Smooth muscle cell (in vitro differentiated cells): ENCODE data around the gene MAP1LC3B. TPM values are rescaled to one million over a fixed set of nuclear protein-coding genes. Genes with fewer than 3 reads are reported as not detected.

Source experiments
- DNase-seq: peaks from one replicate; lab custom pipeline; 2025; ENCODE audit not compliant: unreplicated experiment; lab: John Stamatoyannopoulos, UW
- H2AFZ ChIP-seq: fragments of 200-600 bp; sonication (generic); 2 replicates; pipeline ENCODE4 v1.6.0; 2016; ENCODE audit warnings: antibody characterized with exemption, low read depth, mild to moderate bottlenecking
- H3F3A ChIP-seq: fragments of 200-600 bp; sonication (generic); 2 replicates; pipeline ENCODE4 v1.6.0; 2017; ENCODE audit warnings: antibody characterized with exemption, low read depth
- H3K27ac ChIP-seq: fragments of 200-600 bp; sonication (generic); 2 replicates; pipeline ENCODE4 v1.5.1; 2016; ENCODE audit warnings: low read depth, mild to moderate bottlenecking
- H3K27me3 ChIP-seq: fragments of 200-600 bp; sonication (generic); 2 replicates; pipeline ENCODE4 v1.6.1; 2016; ENCODE audit warnings: low read depth, mild to moderate bottlenecking
- H3K36me3 ChIP-seq: fragments of 200-600 bp; sonication (generic); 2 replicates; pipeline ENCODE4 v1.5.1; 2016; ENCODE audit warnings: low read depth
- H3K4me1 ChIP-seq: fragments of 200-600 bp; sonication (generic); 2 replicates; pipeline ENCODE4 v1.5.1; 2016; ENCODE audit warnings: low read depth
- H3K4me2 ChIP-seq: fragments of 200-600 bp; sonication (generic); 2 replicates; pipeline ENCODE4 v1.6.0; 2016; ENCODE audit warnings: mild to moderate bottlenecking
- H3K4me3 ChIP-seq: fragments of 200-600 bp; sonication (generic); 2 replicates; pipeline ENCODE4 v1.5.1; 2016; ENCODE audit warnings: mild to moderate bottlenecking
- H3K79me2 ChIP-seq: fragments of 200-600 bp; sonication (generic); 2 replicates; pipeline ENCODE4 v1.6.0; 2016; ENCODE audit warnings: low read depth, mild to moderate bottlenecking
- H3K9ac ChIP-seq: fragments of 200-600 bp; sonication (generic); 2 replicates; pipeline ENCODE4 v1.6.0; 2016; ENCODE audit warnings: low read depth
- H3K9me3 ChIP-seq: fragments of 200-600 bp; sonication (generic); replicated peaks from 2 replicates; pipeline ENCODE4 v1.5.1; 2016; ENCODE audit warnings: low read depth
- H4K20me1 ChIP-seq: fragments of 200-600 bp; sonication (generic); 2 replicates; pipeline ENCODE4 v1.6.0; 2016; ENCODE audit warnings: low read depth
- CTCF ChIP-seq: fragments of 200-600 bp; sonication (generic); IDR thresholded peaks from 2 replicates; pipeline ENCODE4 v1.5.1; 2017; ENCODE audit warnings: borderline replicate concordance, mild to moderate bottlenecking, antibody characterized with exemption; ENCODE audit not compliant: insufficient read depth, poor library complexity, severe bottlenecking
- WGBS: methylation state at CpG from one replicate; pipeline ENCODE4 v1.1.7; 2016; ENCODE audit warnings: low lambda C conversion rate; 5-methylcytosine and 5-hydroxymethylcytosine counted together
- polyA plus RNA-seq: library from polyadenylated mRNA; unstranded; fragments of >200 nt; fragmentation: Nextera tagmentation; extraction: Ambion mirVana; gene quantifications from 2 replicates; pipeline ENCODE4 v1.2.1, GENCODE V29; 2016
- total RNA-seq: library from RNA; depleted of rRNA; stranded (reverse); fragments of >200 nt; gene quantifications from 2 replicates; pipeline ENCODE4 v1.2.3, GENCODE V29; 2014

The MAP1LC3B gene
- total and polyA plus RNA-seq, 2 experiments from 2014 or later = 77.5 to 107 TPM

DNA sequence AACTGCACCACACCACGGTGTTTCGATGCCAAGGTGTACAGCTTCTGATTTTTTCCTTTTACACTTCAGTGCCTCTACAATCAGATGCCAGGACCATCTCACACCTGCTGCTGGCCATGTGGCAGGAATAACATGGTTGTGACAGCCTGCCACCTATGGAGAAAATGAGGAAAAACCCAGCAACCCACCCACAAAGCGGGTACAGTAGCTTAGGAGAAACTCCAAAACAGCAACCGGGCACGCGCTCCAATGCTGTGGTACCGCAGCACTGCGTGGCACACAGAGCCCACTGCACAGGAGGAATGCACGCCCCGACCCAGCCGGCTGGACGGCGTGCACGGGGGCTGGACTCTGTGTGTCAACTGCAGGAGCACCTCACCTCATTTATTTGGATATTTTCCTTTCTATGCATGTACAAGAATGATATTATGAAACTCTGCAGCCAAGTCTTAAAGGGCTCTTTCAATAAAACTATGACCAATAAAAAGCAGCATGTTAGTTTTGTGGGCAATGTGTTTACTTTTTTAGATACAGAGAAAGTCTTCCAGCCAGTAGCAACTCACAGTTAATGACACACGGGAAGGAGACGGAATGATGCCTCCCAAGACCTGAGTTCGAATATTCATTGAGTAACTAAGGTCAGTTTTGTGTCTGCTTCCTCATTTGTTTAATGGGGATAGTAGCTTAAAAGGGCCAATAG lies 45.9 kb downstream of the MAP1LC3B start:
- peaks cover 10% of the 10 kb centered on the region for H3F3A ChIP-seq
- H3K36me3 ChIP-seq = no peaks in the 10 kb centered on the region
- no peaks in the 10 kb centered on the region for H3K9me3 ChIP-seq
- H3K79me2 ChIP-seq = peaks cover 14% of the 10 kb centered on the region
- H2AFZ ChIP-seq = no peak overlapping the region
- TF ChIP-seq CTCF = no peak
- H4K20me1 ChIP-seq = peaks cover 86% of the 10 kb centered on the region
- peaks cover 7% of the 10 kb centered on the region for H3K4me1 ChIP-seq
- H3K9ac ChIP-seq = no peak overlapping the region
- no peak for DNase-seq
- H3K4me3 ChIP-seq = no peak overlapping the region
- WGBS = 84% methylated on average over 17 of the region's 17 CpGs
- no peaks in the 10 kb centered on the region for H3K27me3 ChIP-seq
- H3K4me2 ChIP-seq = no peak overlapping the region
- peak overlapping the region; percentile 24 for H3K27ac ChIP-seq

DNA sequence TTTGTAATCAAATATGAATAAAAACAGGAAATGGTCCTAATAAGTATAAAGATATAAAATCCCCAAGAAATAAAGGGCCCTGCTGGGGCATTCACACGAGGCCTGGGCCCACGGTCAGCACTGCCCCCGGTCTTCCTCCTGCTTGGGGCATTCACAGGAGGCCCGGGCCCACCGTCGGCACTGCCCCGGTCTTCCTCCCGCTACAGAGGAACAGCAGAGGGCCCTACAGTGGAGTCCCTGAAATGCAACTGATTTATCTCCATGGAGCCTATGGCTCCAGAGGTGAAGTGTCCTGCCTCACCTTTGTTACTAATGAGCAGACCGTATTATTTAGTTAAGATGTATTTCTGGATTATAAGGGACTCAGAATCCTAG lies 46.5 kb downstream of the MAP1LC3B start:
- peaks cover 8% of the 10 kb centered on the region for H3K79me2 ChIP-seq
- no peak for DNase-seq
- WGBS = 89% methylated on average over 9 of the region's 9 CpGs

GRCh38 chr16:87439926-87440325 lies 47.8 kb downstream of the MAP1LC3B start:
- H3K9ac ChIP-seq = no peak overlapping the region
- peaks cover 71% of the 10 kb centered on the region for H4K20me1 ChIP-seq
- H3K4me1 ChIP-seq = peaks cover 7% of the 10 kb centered on the region
- H3K9me3 ChIP-seq = no peaks in the 10 kb centered on the region
- H3F3A ChIP-seq = peaks cover 10% of the 10 kb centered on the region
- H3K79me2 ChIP-seq = no peaks in the 10 kb centered on the region
- H3K4me2 ChIP-seq = no peak overlapping the region
- no peak overlapping the region for H2AFZ ChIP-seq
- no peak overlapping the region for H3K4me3 ChIP-seq
- H3K36me3 ChIP-seq = no peaks in the 10 kb centered on the region
- 88% methylated on average over 10 of the region's 10 CpGs for WGBS
- TF ChIP-seq CTCF = no peak
- no peak overlapping the region for H3K27ac ChIP-seq
- H3K27me3 ChIP-seq = no peaks in the 10 kb centered on the region
- no peak for DNase-seq

More for the DNA sequence above, 46.5 kb downstream of the MAP1LC3B start:
- H3K27ac ChIP-seq = peak overlapping the region; percentile 24
- no peak for TF ChIP-seq CTCF
- H3K9ac ChIP-seq = no peak overlapping the region
- no peak overlapping the region for H2AFZ ChIP-seq
- H3K4me2 ChIP-seq = no peak overlapping the region
- no peaks in the 10 kb centered on the region for H3K27me3 ChIP-seq
- H3K4me3 ChIP-seq = no peak overlapping the region
- no peaks in the 10 kb centered on the region for H3K9me3 ChIP-seq
- peaks cover 7% of the 10 kb centered on the region for H3K4me1 ChIP-seq
- no peaks in the 10 kb centered on the region for H3K36me3 ChIP-seq
- H3F3A ChIP-seq = peaks cover 10% of the 10 kb centered on the region
- peaks cover 82% of the 10 kb centered on the region for H4K20me1 ChIP-seq
